Naive thymus-derived CD8-positive, alpha-beta T cell (primary cell): ENCODE measurements around the gene CELSR2. TPM values are rescaled to one million over a fixed set of nuclear protein-coding genes. Genes with fewer than 3 reads are reported as not detected.
A peak's percentile ranks its signal among the peaks of the same experiment; 100 is the strongest.

Source experiments
- ATAC-seq, 2 donors: fragments of 150-1000 bp; cut with Tn5 transposase in 1 of 2; sonication (Bioruptor Pico), chemical (Tn5 transposase) in 1 of 2; 1 replicate in 1 of 2; 2 replicates in 1 of 2; pipeline ENCODE4 v1.10.0; 2021; ENCODE audit warnings: mild to moderate bottlenecking in 2 of 2, moderate library complexity in 2 of 2
- POLR2A ChIA-PET: fragments of 350-600 bp; sonication (Branson Sonifier 250); formaldehyde crosslinking; loops from one replicate; lab custom pipeline; 2021; ENCODE audit warnings: antibody characterized with exemption; lab: Charles Lee
- DNase-seq, 10 donors: peaks; one replicate each; pipeline versions ENCODE4 v3.0.0 to v3.0.0-alpha.2; 2020 to 2022
- H3K27ac Mint-ChIP-seq, 10 donors: one replicate each; pipeline ENCODE4 v1.8.0; 2020 to 2022; ENCODE audit warnings: mild to moderate bottlenecking in 10 of 10, mixed read lengths in 10 of 10, moderate library complexity in 4 of 10, inconsistent platforms in 1 of 10
- H3K27me3 Mint-ChIP-seq, 5 donors: one replicate each; pipeline ENCODE4 v1.8.0; 2021 to 2022; ENCODE audit warnings: mixed read lengths in 5 of 5
- H3K36me3 Mint-ChIP-seq, 3 donors: one replicate each; pipeline ENCODE4 v1.8.0; 2020 to 2022; ENCODE audit warnings: mixed read lengths in 3 of 3, mild to moderate bottlenecking in 2 of 3, inconsistent platforms in 1 of 3
- H3K4me1 Mint-ChIP-seq, 4 donors: one replicate each; pipeline ENCODE4 v1.8.0; 2021 to 2022; ENCODE audit warnings: mixed read lengths in 4 of 4
- H3K4me3 Mint-ChIP-seq, 10 donors: one replicate each; pipeline ENCODE4 v1.8.0; 2020 to 2022; ENCODE audit warnings: mild to moderate bottlenecking in 10 of 10, mixed read lengths in 10 of 10, moderate library complexity in 6 of 10, inconsistent platforms in 1 of 10
- H3K9me3 Mint-ChIP-seq, 9 donors: one replicate each; pipeline ENCODE4 v1.8.0; 2020 to 2022; ENCODE audit warnings: mixed read lengths in 9 of 9, mild to moderate bottlenecking in 3 of 9, inconsistent platforms in 1 of 9, moderate library complexity in 1 of 9
- polyA plus RNA-seq, 3 donors: library from polyadenylated mRNA; unstranded; fragments of 300-500 nt; fragmentation: Illumina TruSeq; gene quantifications; one replicate each; pipeline ENCODE4 v1.2.3, GENCODE V29; 2021
- total RNA-seq, 8 experiments: library from RNA in 2 of 8; stranded (reverse) in 2 of 8; gene quantifications; one replicate each; pipeline ENCODE4 v1.2.3 and lab custom pipeline; 2021 to 2026

CELSR2 gene
- total and polyA plus RNA-seq, 5 experiments from 2014 or later = 0.20 to 6.8 (median 0.94) TPM

- Mint-ChIP-seq H3K4me1 (peaks cover 13 to 27% (median 18%) of the 10 kb centered on the region in 4 donors), H3K27me3 (peaks cover 0 to 4% (median 0%) of the 10 kb centered on the region in 5 donors), H3K36me3 (peaks cover 0 to 62% (median 6%) of the 10 kb centered on the region in 3 donors), H3K27ac (peak overlapping the region in 2 of 10 donors; percentile 13 to 47), H3K4me3 (no peak overlapping the region), H3K9me3 (no peaks in the 10 kb centered on the region)
- POLR2A ChIA-PET = no interaction called here
- DNase-seq (no peak), ATAC-seq (no peak)
These were observed 11.8 kb upstream of the CELSR2 start for GRCh38 chr1:109237512-109237911.

DNA sequence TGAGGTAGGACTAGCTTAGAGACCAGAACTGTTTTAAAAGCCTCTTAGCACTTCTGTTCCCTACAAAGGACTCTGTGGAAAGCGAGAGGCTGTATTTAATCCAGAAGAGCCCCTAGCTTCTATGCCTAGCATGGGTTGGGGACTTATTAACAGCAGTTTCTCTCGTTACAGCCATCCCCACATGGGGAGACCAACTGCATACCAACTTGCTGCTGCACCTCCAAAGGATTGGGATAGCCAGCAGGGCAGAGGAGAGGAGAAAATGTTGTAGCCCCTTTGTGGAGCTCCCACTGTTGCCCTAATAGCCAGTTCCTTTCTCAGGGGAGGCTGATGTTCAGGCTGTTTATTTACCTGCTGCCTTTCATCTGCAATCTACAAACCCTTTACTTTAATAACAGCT is 11.0 kb upstream of the CELSR2 start:
- peaks cover 0 to 5% (median 0%) of the 10 kb centered on the region in 5 donors for H3K27me3 Mint-ChIP-seq
- H3K4me1 Mint-ChIP-seq = peaks cover 17 to 30% (median 22%) of the 10 kb centered on the region in 4 donors
- no peak for DNase-seq
- no peak overlapping the region for H3K4me3 Mint-ChIP-seq
- peaks cover 0 to 54% (median 5%) of the 10 kb centered on the region in 3 donors for H3K36me3 Mint-ChIP-seq
- no peak for ATAC-seq
- H3K9me3 Mint-ChIP-seq = no peaks in the 10 kb centered on the region
- POLR2A ChIA-PET = interaction anchor here (0.6 kb wide), 2 partner anchors 17 to 20 kb away, joined by 3 to 5 read pairs; no protein-coding TSS in a partner anchor
- peak overlapping the region in 1 of 10 donors; percentile 7 for H3K27ac Mint-ChIP-seq

DNA sequence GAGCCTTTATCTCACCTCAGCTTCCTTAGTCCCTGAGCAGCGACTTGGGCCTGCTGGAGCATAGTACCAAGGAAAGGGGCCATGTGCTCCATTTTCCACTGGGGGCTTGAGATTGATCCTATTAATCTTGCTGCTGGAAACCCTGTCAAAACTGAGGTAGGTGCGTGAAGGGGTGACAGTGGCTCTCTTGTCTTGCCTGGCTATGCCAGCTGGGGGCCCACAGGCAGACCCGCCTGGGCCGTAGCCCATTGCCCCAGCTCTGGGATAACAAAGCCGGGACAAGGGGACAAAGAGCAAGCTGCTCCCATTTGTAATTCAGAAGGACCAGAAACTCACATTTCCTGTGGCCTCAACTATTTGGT is 10.3 kb upstream of the CELSR2 start:
- no peak for ATAC-seq

GRCh38 chr1:109239409-109240068 is 9.8 kb upstream of the CELSR2 start:
- Mint-ChIP-seq H3K36me3 (peaks cover 0 to 46% (median 5%) of the 10 kb centered on the region in 3 donors), H3K27ac (peak overlapping the region; percentile 20 to 89 (median 64)), H3K4me3 (no peak overlapping the region), H3K4me1 (peaks cover 21 to 27% (median 24%) of the 10 kb centered on the region in 4 donors), H3K27me3 (peaks cover 0 to 7% (median 5%) of the 10 kb centered on the region in 5 donors), H3K9me3 (no peaks in the 10 kb centered on the region)
- ATAC-seq = peak; percentile 79 to 85
- DNase-seq = peak in 3 of 10 donors; percentile 11 to 27 (median 26)
- POLR2A ChIA-PET = interaction anchor here (1.0 kb wide), 1 partner anchor 26 kb away, joined by 4 read pairs; the partner anchor contains the start of gene SARS1

More for the DNA sequence above, 10.3 kb upstream of the CELSR2 start:
- H3K27ac Mint-ChIP-seq = peak overlapping the region in 4 of 10 donors; percentile 24 to 89 (median 48)
- peaks cover 0 to 50% (median 5%) of the 10 kb centered on the region in 3 donors for H3K36me3 Mint-ChIP-seq
- peaks cover 0 to 5% (median 0%) of the 10 kb centered on the region in 5 donors for H3K27me3 Mint-ChIP-seq
- POLR2A ChIA-PET = interaction anchor here (0.6 to 1.0 kb wide), 2 partner anchors 18 to 25 kb away, joined by 4 to 5 read pairs; partner anchors contain the start of gene SARS1
- H3K9me3 Mint-ChIP-seq = no peaks in the 10 kb centered on the region
- H3K4me1 Mint-ChIP-seq = peaks cover 17 to 30% (median 22%) of the 10 kb centered on the region in 4 donors
- no peak for DNase-seq
- H3K4me3 Mint-ChIP-seq = no peak overlapping the region

DNA sequence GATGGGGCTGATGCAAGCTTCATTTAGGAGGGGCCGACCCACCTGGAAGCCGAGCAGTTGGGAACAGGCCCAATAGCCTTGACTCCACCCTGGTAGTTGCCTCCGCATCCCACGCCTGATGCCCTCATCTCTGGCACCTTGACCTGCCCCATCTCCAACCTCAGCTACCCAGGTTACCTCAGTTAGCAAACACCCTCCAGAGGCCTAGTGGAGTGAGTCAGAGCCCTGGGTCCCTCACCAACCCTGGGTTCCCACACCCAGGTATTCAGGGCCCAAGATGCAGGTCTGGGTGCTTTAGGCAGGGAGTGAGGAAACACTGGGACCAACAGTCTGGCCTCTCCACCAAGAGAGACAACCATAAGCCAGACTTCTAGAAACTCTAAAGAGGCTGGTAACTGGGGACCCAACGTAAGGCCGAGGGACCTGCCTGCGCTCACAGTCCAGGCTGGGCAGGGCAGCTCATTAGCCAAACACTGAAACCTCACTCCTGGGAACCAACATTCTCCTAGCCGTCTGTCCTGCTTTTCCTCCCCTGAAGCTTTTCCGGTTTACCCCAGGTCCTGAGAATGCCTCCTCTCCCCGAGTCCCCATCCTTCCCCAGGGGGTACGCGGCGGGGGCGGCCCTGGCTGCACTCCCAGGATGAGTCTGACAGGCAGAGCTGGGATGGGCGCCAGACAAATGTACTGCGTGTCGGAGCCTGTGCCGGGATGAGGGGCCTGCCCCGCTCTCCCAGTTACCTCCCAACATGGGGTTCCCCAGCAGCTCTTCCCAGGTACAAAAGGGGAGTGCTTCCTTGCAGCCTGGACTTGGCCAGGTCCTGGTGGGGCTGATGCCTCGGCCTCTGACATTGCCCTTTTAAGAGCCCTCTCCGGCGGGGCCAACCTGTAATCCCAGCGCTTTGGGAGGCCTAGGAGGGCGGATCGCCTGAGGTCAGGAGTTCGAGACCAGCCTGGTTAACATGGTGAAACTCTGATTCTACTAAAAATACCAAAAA is 8.9 kb upstream of the CELSR2 start:
- Mint-ChIP-seq H3K4me1 (peaks cover 19 to 23% (median 22%) of the 10 kb centered on the region in 4 donors), H3K4me3 (peak overlapping the region in 1 of 10 donors; percentile 36), H3K9me3 (no peaks in the 10 kb centered on the region), H3K36me3 (peaks cover 0 to 37% (median 5%) of the 10 kb centered on the region in 3 donors), H3K27me3 (peaks cover 0 to 10% (median 6%) of the 10 kb centered on the region in 5 donors), H3K27ac (peak overlapping the region in 7 of 10 donors; percentile 62 to 89 (median 78))
- ATAC-seq = peak in 1 of 2 donors; percentile 16
- POLR2A ChIA-PET = interaction anchor here (0.6 to 1.6 kb wide), 2 partner anchors 13 to 22 kb away, joined by 3 to 4 read pairs; no protein-coding TSS in a partner anchor
- peak in 2 of 10 donors; percentile 16 to 18 for DNase-seq

GRCh38 chr1:109241344-109241743 is 8.0 kb upstream of the CELSR2 start:
- H3K36me3 Mint-ChIP-seq = peaks cover 0 to 28% (median 0%) of the 10 kb centered on the region in 3 donors
- no peaks in the 10 kb centered on the region for H3K9me3 Mint-ChIP-seq
- peaks cover 19 to 23% (median 22%) of the 10 kb centered on the region in 4 donors for H3K4me1 Mint-ChIP-seq
- peak in 1 of 2 donors; percentile 31 for ATAC-seq
- POLR2A ChIA-PET = interaction anchor here (0.7 to 1.6 kb wide), 2 partner anchors 12 to 1909 kb away, joined by 3 to 4 read pairs; no protein-coding TSS in a partner anchor
- H3K4me3 Mint-ChIP-seq = peak overlapping the region in 3 of 10 donors; percentile 22 to 36 (median 29)
- peak overlapping the region in 7 of 10 donors; percentile 10 to 95 (median 63) for H3K27ac Mint-ChIP-seq
- H3K27me3 Mint-ChIP-seq = peaks cover 0 to 10% (median 6%) of the 10 kb centered on the region in 5 donors
- no peak for DNase-seq

DNA sequence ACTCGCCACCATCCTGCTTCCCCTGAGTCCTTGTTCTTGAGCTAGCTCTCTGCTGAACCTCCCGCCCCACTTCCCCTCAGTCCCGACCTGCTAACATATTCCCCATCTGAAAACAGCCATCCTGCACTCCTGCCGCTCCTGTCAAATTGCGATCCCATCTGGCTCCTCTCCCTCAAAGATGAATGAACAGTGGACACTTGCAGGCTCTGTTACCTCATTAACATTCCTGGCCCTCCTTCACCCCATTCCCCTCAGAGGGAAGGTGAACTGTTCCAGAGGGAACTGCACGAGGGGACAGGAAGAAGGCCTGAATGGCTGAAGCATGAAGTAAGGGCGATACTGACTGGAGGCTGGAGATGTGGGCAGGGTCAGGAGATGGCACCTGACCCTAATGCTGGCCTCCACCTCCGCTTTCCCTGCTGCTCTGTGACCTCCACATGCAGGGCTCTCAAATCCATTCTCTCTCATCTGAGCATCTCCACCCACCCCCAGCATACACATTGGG is 7.4 kb upstream of the CELSR2 start:
- H3K36me3 Mint-ChIP-seq = peaks cover 0 to 22% (median 0%) of the 10 kb centered on the region in 3 donors
- H3K27me3 Mint-ChIP-seq = peaks cover 0 to 12% (median 6%) of the 10 kb centered on the region in 5 donors
- DNase-seq (no peak), ATAC-seq (no peak)
- H3K4me1 Mint-ChIP-seq = peaks cover 19 to 23% (median 22%) of the 10 kb centered on the region in 4 donors
- peak overlapping the region in 8 of 10 donors; percentile 2 to 60 (median 35) for H3K4me3 Mint-ChIP-seq
- no peaks in the 10 kb centered on the region for H3K9me3 Mint-ChIP-seq
- POLR2A ChIA-PET = interaction anchor here (0.6 to 0.7 kb wide), 2 partner anchors 115 to 1908 kb away, joined by 3 read pairs; no protein-coding TSS in a partner anchor
- peak overlapping the region in 9 of 10 donors; percentile 10 to 95 (median 60) for H3K27ac Mint-ChIP-seq

- DNase-seq = no peak
- H3K27ac Mint-ChIP-seq = peak overlapping the region in 8 of 10 donors; percentile 3 to 95 (median 64)
- peaks cover 0 to 12% (median 6%) of the 10 kb centered on the region in 5 donors for H3K27me3 Mint-ChIP-seq
- peaks cover 0 to 17% (median 0%) of the 10 kb centered on the region in 3 donors for H3K36me3 Mint-ChIP-seq
- H3K4me3 Mint-ChIP-seq = peak overlapping the region in 5 of 10 donors; percentile 11 to 60 (median 34)
- H3K4me1 Mint-ChIP-seq = peaks cover 21 to 23% (median 22%) of the 10 kb centered on the region in 4 donors
- POLR2A ChIA-PET = no interaction called here
- no peaks in the 10 kb centered on the region for H3K9me3 Mint-ChIP-seq
- no peak for ATAC-seq
These were observed 7.0 kb upstream of the CELSR2 start for GRCh38 chr1:109242387-109242786.

- POLR2A ChIA-PET = interaction anchor here (0.7 kb wide), 2 partner anchors 23 to 29 kb away, joined by 3 read pairs; partner anchors contain the start of gene SARS1
- Mint-ChIP-seq H3K4me1 (peaks cover 21 to 23% (median 23%) of the 10 kb centered on the region in 4 donors), H3K4me3 (no peak overlapping the region), H3K36me3 (peaks cover 0 to 9% (median 0%) of the 10 kb centered on the region in 3 donors), H3K27ac (peak overlapping the region in 2 of 10 donors; percentile 20 to 95), H3K9me3 (no peaks in the 10 kb centered on the region), H3K27me3 (peaks cover 0 to 12% (median 6%) of the 10 kb centered on the region in 5 donors)
- ATAC-seq (no peak), DNase-seq (no peak)
These were observed 6.1 kb upstream of the CELSR2 start for GRCh38 chr1:109243221-109243620.

GRCh38 chr1:109243860-109244552 is 5.3 kb upstream of the CELSR2 start:
- no peak for ATAC-seq
- no peak for DNase-seq
- Mint-ChIP-seq H3K4me1 (peaks cover 21 to 26% (median 23%) of the 10 kb centered on the region in 4 donors), H3K4me3 (no peak overlapping the region), H3K36me3 (peaks cover 0 to 1% (median 0%) of the 10 kb centered on the region in 3 donors), H3K9me3 (no peaks in the 10 kb centered on the region), H3K27ac (peak overlapping the region in 1 of 10 donors; percentile 55), H3K27me3 (peaks cover 0 to 12% (median 6%) of the 10 kb centered on the region in 5 donors)
- POLR2A ChIA-PET = interaction anchor here (0.6 to 0.7 kb wide), 2 partner anchors 30 to 290 kb away, joined by 3 to 4 read pairs; partner anchors contain the start of gene SARS1

DNA sequence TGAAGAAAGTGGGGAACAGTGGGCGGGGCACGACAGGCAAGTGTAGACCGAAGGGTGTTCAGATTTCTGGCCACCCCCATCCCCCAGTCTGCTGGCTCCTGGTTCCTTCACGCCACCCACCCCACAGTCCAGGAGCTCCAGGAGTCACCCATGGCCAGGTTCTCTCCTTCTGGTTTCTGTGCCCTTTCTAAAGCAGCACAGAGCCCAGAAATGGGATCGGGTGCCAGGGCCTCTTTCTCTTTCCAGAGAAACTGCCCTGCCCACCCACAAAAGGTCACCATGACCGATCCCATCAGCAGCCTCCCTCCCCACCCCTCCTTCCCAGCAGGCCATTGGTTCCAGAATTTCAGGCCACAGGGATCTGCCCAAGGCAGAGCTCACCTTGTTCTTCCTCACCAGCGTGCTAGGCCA is 3.2 kb upstream of the CELSR2 start:
- Mint-ChIP-seq H3K4me1 (peaks cover 21 to 29% (median 25%) of the 10 kb centered on the region in 4 donors), H3K36me3 (no peaks in the 10 kb centered on the region), H3K27ac (no peak overlapping the region), H3K9me3 (no peaks in the 10 kb centered on the region), H3K4me3 (peak overlapping the region in 1 of 10 donors; percentile 10), H3K27me3 (peaks cover 0 to 12% (median 6%) of the 10 kb centered on the region in 5 donors)
- POLR2A ChIA-PET = interaction anchor here (1.2 kb wide), 1 partner anchor 25 kb away, joined by 4 read pairs; no protein-coding TSS in a partner anchor
- ATAC-seq (no peak), DNase-seq (no peak)
